Heart left ventricle (tissue), 16 donors: Measurements from ENCODE around the gene DUSP5. TPM values are rescaled to one million over a fixed set of nuclear protein-coding genes. Genes with fewer than 3 reads are reported as not detected.
A peak's percentile ranks its signal among the peaks of the same experiment; 100 is the strongest.

Experiments used
- ATAC-seq, 4 donors: fragments of 200-7000 bp; cut with Tn5 transposase; one replicate each; pipeline ENCODE4 v1.9.1; 2020 to 2022; ENCODE audit warnings: moderate library complexity in 4 of 4, mild to moderate bottlenecking in 3 of 4, moderate number of reproducible peaks in 1 of 4
- DNase-seq, 5 donors: peaks; one replicate each; pipeline ENCODE4 v3.0.0-alpha.2; 2020
- H3K27ac ChIP-seq, 12 donors: fragments of 200-600 bp; sonication (generic) in 4 of 12; one replicate each; pipeline versions ENCODE4 v1.5.0 to v1.8.0; 2016 to 2022; ENCODE audit warnings: mild to moderate bottlenecking in 2 of 12
- H3K27me3 ChIP-seq, 9 donors: fragments of 200-600 bp; sonication (generic) in 2 of 9; one replicate each; pipeline versions ENCODE4 v1.5.1 to v1.8.0; 2016 to 2022; ENCODE audit warnings: mild to moderate bottlenecking in 3 of 9
- H3K36me3 ChIP-seq, 9 donors: fragments of 200-600 bp; sonication (generic) in 2 of 9; one replicate each; pipeline versions ENCODE4 v1.5.0 to v1.8.0; 2018 to 2022; ENCODE audit warnings: mild to moderate bottlenecking in 2 of 9
- H3K4me1 ChIP-seq, 12 donors: fragments of 200-600 bp; sonication (generic) in 4 of 12; one replicate each; pipeline versions ENCODE4 v1.5.0 to v1.8.0; 2016 to 2022; ENCODE audit warnings: mild to moderate bottlenecking in 3 of 12
- H3K4me3 ChIP-seq, 12 donors: fragments of 200-600 bp; sonication (generic) in 4 of 12; one replicate each; pipeline versions ENCODE4 v1.5.0 to v1.8.0; 2017 to 2022; ENCODE audit warnings: mild to moderate bottlenecking in 9 of 12, moderate library complexity in 4 of 12
- H3K9me3 ChIP-seq, 12 donors: fragments of 200-600 bp; sonication (generic) in 4 of 12; one replicate each; pipeline versions ENCODE4 v1.5.0 to v1.8.0; 2016 to 2022; ENCODE audit warnings: mild to moderate bottlenecking in 1 of 12
- CTCF ChIP-seq, 12 donors: fragments of 200-600 bp; sonication (generic) in 4 of 12; IDR thresholded peaks; one replicate each; pipeline versions ENCODE4 v1.5.0 to v1.8.0; 2018 to 2022; ENCODE audit warnings: antibody characterized with exemption in 12 of 12, mild to moderate bottlenecking in 5 of 12
- POLR2A ChIP-seq, 2 donors: fragments of 450-650 bp; IDR thresholded peaks; one replicate each; pipeline ENCODE4 v1.6.1; 2017; ENCODE audit warnings: antibody characterized with exemption in 2 of 2, mild to moderate bottlenecking in 2 of 2, moderate library complexity in 2 of 2
- WGBS, 4 donors: extraction: QIAGEN DNeasy Blood & Tissue Kit in 2 of 4; methylation state at CpG; one replicate each; pipeline versions ENCODE4 v1.1.5 to v1.1.7; 2013 to 2018; 5-methylcytosine and 5-hydroxymethylcytosine counted together
- intact Hi-C, 10 donors: fragments of 100-400 bp; cut with DNase I; formaldehyde crosslinking; loops; one replicate each; pipeline versions ENCODE4 v1.11.1 to v1.14.2; 2022
- polyA plus RNA-seq, 2 donors: library from polyadenylated mRNA; stranded (reverse); fragments of 200-250 nt; gene quantifications; one replicate each; pipeline ENCODE4 v1.2.3, GENCODE V29; 2013
- total RNA-seq, 9 donors: library from RNA; depleted of rRNA in 2 of 9; stranded (reverse); fragments of >200 nt in 2 of 9; fragmentation: NEBNext Ultra II Directional in 3 of 9; extraction: Animal tissue kit (Norgen Biotek cat#: 25700) in 3 of 9; gene quantifications; one replicate each; pipeline versions ENCODE4 v1.1.0 to v1.2.4, GENCODE V29; 2016 to 2023
- donor health status: ischemic (EF 13 %, LVEDD 7.1; RV severe dilation, severe dysfunction).
- donor health status: healthy with polysubstance abuse.
- donor health status: DM: no; HTN: yes; CAD: no.
- donor health status: DM: no; HTN: no; CAD: no.
- donor health status: ischemic (EF 25% LVEDD 6.9; RV normal size, moderate dysfunction).
- donor health status: ischemic (EF 25% LVEDD 5.7; RV mildly dilated, moderate dysfunction).
- donor health status: healthy.
- donor health status: DM: yes; HTN: yes; CAD: no.
- donor health status: ischemic (EF 35%, LVEDD 5.7; RV mildly dilated, moderate dysfunction).
- donor health status: nonischemic (EF 11% LVEDD 7.7; RV severe dilation, severe dysfunction).
- donor health status: DM: yes; HTN: yes; CAD: no.
- donor health status: PGD.
- donor health status: ischemic (EF 29% LVEDD 5.4; RV normal size, mild dysfunction).
- donor health status: nonischemic (EF 23%, LVEDD 6.1; RV moderate dilation, normal function).

DUSP5 gene
- total and polyA plus RNA-seq, 11 donors = 3.5 to 42.7 (median 16.1) TPM

DNA sequence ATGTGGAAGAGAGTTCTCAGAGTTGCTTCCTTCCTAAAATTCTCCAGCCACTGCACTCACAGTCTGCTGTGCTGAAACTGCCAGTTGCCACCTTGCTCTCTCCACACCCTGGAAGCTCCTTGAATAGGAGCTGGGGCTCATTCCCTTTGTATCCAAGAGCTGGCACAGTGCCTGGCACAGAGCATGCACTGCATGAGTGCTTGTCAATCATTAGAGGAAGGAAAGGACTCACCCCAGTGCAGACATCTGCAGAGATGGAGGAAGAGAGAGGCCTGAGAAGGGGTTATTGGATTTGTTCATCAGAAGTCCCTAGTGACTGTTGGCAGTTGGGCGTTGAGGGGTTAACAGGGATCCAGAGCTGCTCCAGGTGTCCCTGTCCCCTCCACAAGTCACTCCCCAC, 41.7 kb upstream of the DUSP5 start:
- 47 to 67% (median 60%) methylated on average over 1 of the region's 1 CpG for WGBS, 4 donors
- no peak overlapping the region for H3K27ac ChIP-seq
- TF ChIP-seq POLR2A (IDR thresholded peaks at IDR 0.05) (no peak), CTCF (IDR thresholded peaks at IDR 0.05) (no peak)

GRCh38 chr10:110456523-110457091, 41.1 kb upstream of the DUSP5 start:
- TF ChIP-seq POLR2A (IDR thresholded peaks at IDR 0.05) (no peak), CTCF (IDR thresholded peaks at IDR 0.05) (no peak)
- Histone ChIP-seq H3K27ac (peak overlapping the region in 1 of 12 donors; percentile 35), H3K9me3 (no peaks in the 10 kb centered on the region), H3K4me1 (peaks cover 0 to 46% (median 14%) of the 10 kb centered on the region in 12 donors), H3K36me3 (no peaks in the 10 kb centered on the region), H3K4me3 (no peak overlapping the region), H3K27me3 (no peaks in the 10 kb centered on the region)
- intact Hi-C loops = loop anchor here in 2 of 10 donors (5.0 kb wide), 2 partner anchors 46 to 91 kb away; no protein-coding TSS in a partner anchor
- DNase-seq (no peak), ATAC-seq (no peak)
- WGBS, 4 donors = 77 to 85% (median 82%) methylated on average over 3 of the region's 3 CpGs

More for the DNA sequence above, 41.7 kb upstream of the DUSP5 start:
- Histone ChIP-seq H3K27me3 (no peaks in the 10 kb centered on the region), H3K4me1 (peaks cover 0 to 40% (median 14%) of the 10 kb centered on the region in 12 donors), H3K4me3 (no peak overlapping the region), H3K36me3 (no peaks in the 10 kb centered on the region), H3K9me3 (no peaks in the 10 kb centered on the region)
- intact Hi-C loops = loop anchor here in 2 of 10 donors (5.0 kb wide), 2 partner anchors 46 to 91 kb away; no protein-coding TSS in a partner anchor
- DNase-seq (no peak), ATAC-seq (no peak)

DNA sequence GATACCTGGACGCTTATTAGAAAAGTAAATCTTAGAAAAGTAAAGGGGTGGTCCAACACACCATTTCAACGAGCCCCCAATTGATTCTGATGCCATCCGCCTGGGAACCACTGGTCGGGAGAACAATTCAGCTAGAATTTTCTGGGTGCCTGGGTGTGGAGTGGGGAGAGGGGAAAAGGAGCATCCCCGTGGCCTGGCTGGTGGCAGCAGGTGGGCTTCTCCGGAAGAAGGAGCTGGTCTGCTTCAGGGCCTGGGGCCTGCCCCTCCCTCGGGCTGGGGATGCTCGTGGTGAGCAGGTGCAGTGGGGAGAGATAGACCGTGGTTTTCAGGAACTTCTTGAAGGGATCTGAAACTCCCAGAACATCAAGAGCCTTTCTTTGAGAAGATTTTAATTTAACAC, 39.9 kb upstream of the DUSP5 start:
- Histone ChIP-seq H3K4me3 (no peak overlapping the region), H3K27ac (peak overlapping the region in 11 of 12 donors; percentile 22 to 77 (median 66)), H3K36me3 (no peaks in the 10 kb centered on the region), H3K4me1 (peaks cover 0 to 47% (median 14%) of the 10 kb centered on the region in 12 donors), H3K27me3 (no peaks in the 10 kb centered on the region), H3K9me3 (no peaks in the 10 kb centered on the region)
- DNase-seq (no peak), ATAC-seq (no peak)
- no peak for TF ChIP-seq CTCF (IDR thresholded peaks at IDR 0.05)
- WGBS, 4 donors = 89 to 97% (median 94%) methylated on average over 9 of the region's 9 CpGs
- intact Hi-C loops = loop anchor here in 2 of 10 donors (5.0 kb wide), 2 partner anchors 44 to 89 kb away; no protein-coding TSS in a partner anchor

DNA sequence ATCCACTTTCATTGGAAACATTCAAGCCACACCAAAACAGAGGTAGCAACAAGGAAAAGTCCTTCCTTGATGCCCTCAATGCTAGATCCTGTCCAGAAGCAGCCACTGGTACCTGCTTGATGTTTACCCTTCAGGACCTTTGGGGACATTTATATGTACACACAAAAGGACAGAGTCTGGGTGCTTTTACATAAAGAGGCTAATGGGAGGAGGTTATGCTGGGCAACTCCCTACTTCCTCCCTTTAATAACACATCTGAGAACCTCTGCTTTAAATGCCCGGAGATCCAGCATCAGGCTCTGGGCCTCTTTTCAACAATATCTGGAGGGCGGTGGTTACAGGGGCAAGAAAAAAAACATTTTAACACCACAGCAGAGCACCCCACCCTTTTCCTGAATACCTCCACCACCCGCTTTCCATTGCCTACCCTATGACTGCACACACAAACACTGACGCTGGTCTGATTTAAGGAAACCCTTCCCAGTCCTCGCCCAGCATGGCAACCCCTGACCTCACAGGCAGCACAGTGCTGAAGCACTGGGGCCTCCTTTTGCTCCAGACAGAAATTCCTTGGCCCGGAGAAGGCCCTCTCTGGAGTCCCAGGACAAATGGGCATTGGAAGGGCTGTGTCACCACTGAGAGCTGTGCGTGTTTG, 39.3 kb upstream of the DUSP5 start:
- intact Hi-C loops = loop anchor here in 2 of 10 donors (5.0 kb wide), 2 partner anchors 44 to 89 kb away; no protein-coding TSS in a partner anchor
- ATAC-seq (peak; percentile 59 to 87 (median 83)), DNase-seq (peak in 4 of 5 donors; percentile 49 to 69 (median 58))
- Histone ChIP-seq H3K27me3 (no peaks in the 10 kb centered on the region), H3K9me3 (no peaks in the 10 kb centered on the region), H3K27ac (peak overlapping the region in 11 of 12 donors; percentile 15 to 83 (median 67)), H3K4me1 (peaks cover 0 to 47% (median 14%) of the 10 kb centered on the region in 12 donors), H3K36me3 (no peaks in the 10 kb centered on the region), H3K4me3 (no peak overlapping the region)
- TF ChIP-seq POLR2A (IDR thresholded peaks at IDR 0.05) (peak in 1 of 2 donors; percentile 37), CTCF (IDR thresholded peaks at IDR 0.05) (no peak)
- whole genome bisulfite sequencing, 4 donors = 63 to 76% (median 69%) methylated on average over 7 of the region's 7 CpGs
